IMR-90 (cell line): ENCODE data around the gene EBI3.

Source experiments
- BHLHE40 ChIP-seq: fragments of 150-350 bp; IDR thresholded peaks from 2 replicates; pipeline ENCODE4 v1.6.1; 2016; ENCODE audit warnings: mild to moderate bottlenecking, low read depth, low read length
- CEBPB ChIP-seq: IDR thresholded peaks from 2 replicates; pipeline ENCODE4 v1.6.1; 2012; ENCODE audit warnings: low read depth, low read length, improper control_type of control experiment
- CTCF ChIP-seq: conservative IDR thresholded peaks from 2 replicates; pipeline ENCODE4 v1.5.1; 2012; ENCODE audit warnings: mild to moderate bottlenecking, low read depth, low read length, improper control_type of control experiment
- MAZ ChIP-seq: IDR thresholded peaks from 2 replicates; pipeline ENCODE4 v1.6.1; 2012; ENCODE audit warnings: low read depth, mild to moderate bottlenecking, low read length, improper control_type of control experiment, moderate library complexity, borderline replicate concordance
- MXI1 ChIP-seq: IDR thresholded peaks from 2 replicates; pipeline ENCODE4 v1.6.1; 2012; ENCODE audit warnings: low read depth, mild to moderate bottlenecking, low read length, moderate library complexity, borderline replicate concordance
- POLR2A ChIP-seq: IDR thresholded peaks from 2 replicates; pipeline ENCODE4 v1.6.1; 2012; ENCODE audit warnings: mild to moderate bottlenecking, low read depth, low read length
- RAD21 ChIP-seq: IDR thresholded peaks from 2 replicates; pipeline ENCODE4 v1.6.1; 2012; ENCODE audit warnings: low read length, improper control_type of control experiment
- RCOR1 ChIP-seq: IDR thresholded peaks from 2 replicates; pipeline ENCODE4 v1.6.1; 2012; ENCODE audit warnings: mild to moderate bottlenecking, low read length, improper control_type of control experiment; ENCODE audit not compliant: insufficient replicate concordance
- RFX5 ChIP-seq: IDR thresholded peaks from 2 replicates; pipeline ENCODE4 v1.8.0; 2012; ENCODE audit warnings: low read depth, mild to moderate bottlenecking, low read length, moderate library complexity
- SMC3 ChIP-seq: fragments of 150-350 bp; IDR thresholded peaks from 2 replicates; pipeline ENCODE4 v1.6.1; 2016; ENCODE audit warnings: low read depth, mild to moderate bottlenecking, antibody characterized with exemption, low read length, moderate library complexity
- USF2 ChIP-seq: fragments of 150-350 bp; IDR thresholded peaks from 2 replicates; pipeline ENCODE4 v1.6.1; 2017; ENCODE audit warnings: mild to moderate bottlenecking, antibody characterized with exemption, low read length, low read depth
- TF ChIP-seq, protein P1 (sequence below): fragments of 150-350 bp; IDR thresholded peaks from 2 replicates; pipeline ENCODE4 v1.6.1; 2016; ENCODE audit warnings: low read depth, mild to moderate bottlenecking, low read length, moderate library complexity, borderline replicate concordance

DNA sequence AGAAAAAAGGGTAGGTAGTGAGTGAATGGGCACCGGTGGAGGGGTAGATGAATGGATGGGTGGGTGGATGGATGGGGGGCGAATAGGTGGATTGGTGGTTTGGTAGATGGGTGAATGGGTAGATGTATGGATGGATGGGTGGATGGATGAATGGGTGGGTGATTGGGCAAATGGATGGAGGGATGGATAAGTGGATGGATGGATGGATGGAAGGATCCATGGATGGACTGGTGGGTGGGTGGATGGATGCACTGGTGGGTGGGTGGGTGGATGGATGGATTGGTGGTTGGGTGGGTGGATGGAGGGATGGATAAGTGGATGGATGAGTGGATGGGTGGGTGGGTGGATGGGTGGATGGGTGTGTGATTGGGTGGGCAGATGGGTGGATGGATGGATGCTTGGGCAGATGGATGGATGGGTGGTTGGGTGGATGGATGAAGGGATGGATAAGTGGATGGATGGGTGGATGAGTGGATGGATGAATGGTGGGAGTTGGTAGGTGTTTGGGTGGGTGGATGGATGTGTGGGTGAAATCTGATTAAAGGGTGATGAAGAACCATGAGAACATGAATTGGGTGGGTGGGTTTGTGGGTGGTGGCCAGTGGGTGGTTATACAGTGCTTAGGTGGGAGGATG lies 44.5 kb upstream of the EBI3 start:
- TF ChIP-seq POLR2A: no peak
- TF ChIP-seq CTCF: no peak
- no peak for TF ChIP-seq USF2
- TF ChIP-seq RAD21: no peak
- TF ChIP-seq BHLHE40: no peak
- no peak for TF ChIP-seq MXI1
- TF ChIP-seq CEBPB: no peak
- TF ChIP-seq MAZ: no peak
- TF ChIP-seq, protein P1, sequence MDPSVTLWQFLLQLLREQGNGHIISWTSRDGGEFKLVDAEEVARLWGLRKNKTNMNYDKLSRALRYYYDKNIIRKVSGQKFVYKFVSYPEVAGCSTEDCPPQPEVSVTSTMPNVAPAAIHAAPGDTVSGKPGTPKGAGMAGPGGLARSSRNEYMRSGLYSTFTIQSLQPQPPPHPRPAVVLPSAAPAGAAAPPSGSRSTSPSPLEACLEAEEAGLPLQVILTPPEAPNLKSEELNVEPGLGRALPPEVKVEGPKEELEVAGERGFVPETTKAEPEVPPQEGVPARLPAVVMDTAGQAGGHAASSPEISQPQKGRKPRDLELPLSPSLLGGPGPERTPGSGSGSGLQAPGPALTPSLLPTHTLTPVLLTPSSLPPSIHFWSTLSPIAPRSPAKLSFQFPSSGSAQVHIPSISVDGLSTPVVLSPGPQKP: no peak
- no peak for TF ChIP-seq RFX5
- TF ChIP-seq RCOR1: no peak
- no peak for TF ChIP-seq SMC3
